GM18951 (cell line): ENCODE measurements around the gene RAX2.
"Not testable (repeated sequence)": the region's sequence is repeated elsewhere in the genome, so short reads cannot be mapped to it uniquely, and the experiment has no call there.

Experiments used
- POLR2A ChIP-seq: IDR thresholded peaks from 4 replicates; pipeline ENCODE4 v1.6.1; 2011; ENCODE audit warnings: mild to moderate bottlenecking; ENCODE audit not compliant: insufficient read length, insufficient read depth; ENCODE audit errors: extremely low read depth
- in situ Hi-C: fragments of 300-500 bp; cut with MboI; formaldehyde crosslinking; loops from one replicate; pipeline ENCODE4 v1.12.0; 2022; ENCODE audit warnings: low sequenced_read_pairs, mixed read lengths, inconsistent platforms; ENCODE audit not compliant: unreplicated experiment

The RAX2 gene

DNA sequence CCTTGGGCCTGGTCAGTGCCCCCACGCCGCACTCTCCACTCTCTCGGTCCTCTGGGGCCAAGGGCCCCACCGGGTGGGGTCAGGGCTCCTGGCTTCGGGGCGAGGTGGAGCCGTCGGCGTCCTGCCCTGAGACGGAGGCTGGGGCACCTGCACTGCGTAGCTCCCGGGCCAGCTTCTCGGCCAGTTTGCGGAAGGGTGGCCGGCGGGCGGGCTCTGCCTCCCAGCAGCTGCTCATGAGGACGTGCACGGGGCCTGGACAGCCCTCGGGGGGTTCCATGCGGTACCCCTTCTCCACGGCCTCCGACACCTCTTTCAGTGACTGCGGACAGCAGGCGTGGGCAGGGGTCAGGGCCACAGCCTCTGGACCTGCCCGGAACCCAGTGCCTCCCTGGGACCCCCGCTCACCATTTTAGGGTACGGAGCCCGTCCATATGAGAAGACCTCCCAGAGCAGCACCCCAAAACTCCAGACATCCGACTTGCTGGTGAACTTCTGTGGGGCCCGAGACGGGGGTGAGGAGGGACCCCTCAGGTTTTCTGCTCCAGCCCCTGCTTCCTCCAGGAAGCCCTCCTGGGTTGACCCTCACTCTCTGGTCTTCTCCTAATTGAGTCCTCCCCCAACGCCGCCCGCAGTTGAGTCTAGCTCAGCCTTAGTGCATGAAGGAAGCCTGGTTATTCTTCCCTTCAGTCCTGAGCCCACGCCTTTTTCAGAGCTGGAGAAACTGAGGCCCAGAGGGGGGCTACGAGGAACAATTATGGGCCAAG, 6.3 kb upstream of the RAX2 start:
- TF ChIP-seq POLR2A = no peak
- in situ Hi-C loops = no loop called here

DNA sequence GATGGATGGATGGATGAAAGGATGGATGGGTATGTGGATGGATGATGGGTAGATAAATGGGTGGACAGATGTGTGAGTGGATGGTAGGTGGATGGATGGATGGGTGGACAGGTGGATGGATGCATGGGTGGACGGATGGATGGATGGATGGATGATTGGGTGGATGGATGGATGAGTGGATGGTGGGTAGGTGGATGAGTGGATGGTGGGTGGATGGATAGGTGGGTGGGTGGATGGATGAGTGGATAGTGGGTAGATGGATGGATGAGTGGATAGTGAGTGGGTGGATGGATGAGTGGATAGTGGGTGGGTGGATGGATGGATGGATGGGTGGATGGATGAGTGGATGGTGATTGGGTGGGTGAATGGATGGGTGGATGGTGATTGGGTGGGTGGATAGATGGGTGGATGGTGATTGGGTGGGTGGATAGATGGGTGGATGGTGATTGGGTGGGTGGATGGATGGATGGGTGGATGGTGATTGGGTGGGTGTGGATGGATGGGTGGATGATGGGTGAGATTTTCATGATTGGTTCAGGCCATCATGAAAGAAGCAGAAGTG, 4.5 kb upstream of the RAX2 start:
- TF ChIP-seq POLR2A = no peak
- in situ Hi-C loops = no loop called here

DNA sequence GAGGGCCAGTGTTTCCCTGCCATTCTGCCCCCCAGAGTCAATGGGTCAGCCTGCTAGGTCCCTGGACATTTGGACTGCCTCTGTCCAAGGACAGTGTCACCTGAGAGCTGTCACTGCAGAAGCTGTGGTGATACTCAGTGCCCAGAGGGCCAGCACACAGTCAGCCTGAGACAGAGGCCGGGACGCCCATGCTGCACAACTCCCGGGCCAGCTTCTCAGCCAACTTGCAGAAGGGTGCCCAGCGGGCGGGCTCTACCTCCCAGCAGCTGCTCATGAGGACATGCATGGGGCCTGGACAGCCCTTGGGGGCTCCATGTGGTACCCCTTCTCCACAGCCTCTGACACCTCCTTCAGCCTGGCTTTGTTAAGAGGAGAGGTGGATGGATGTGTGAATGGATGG, 3.8 kb upstream of the RAX2 start:
- in situ Hi-C loops = no loop called here
- TF ChIP-seq POLR2A = no peak

DNA sequence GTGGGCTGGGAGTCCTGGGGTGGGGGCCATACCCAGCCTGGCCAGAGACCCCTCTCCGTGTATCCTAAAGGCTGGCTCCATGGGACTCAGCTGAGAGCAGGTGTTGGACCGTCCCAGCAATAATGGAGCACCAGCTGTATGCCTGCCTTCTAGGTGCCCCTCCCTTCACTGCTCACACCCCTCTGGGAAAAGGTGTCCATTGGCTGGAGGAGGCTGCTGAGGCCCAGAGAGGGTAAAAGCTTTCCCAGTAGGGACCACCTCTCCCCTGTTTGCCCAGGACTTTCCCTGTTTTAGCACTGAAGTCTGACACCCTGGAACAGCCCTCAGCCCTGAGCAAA, 3.3 kb upstream of the RAX2 start:
- no peak for TF ChIP-seq POLR2A
- in situ Hi-C loops = no loop called here

DNA sequence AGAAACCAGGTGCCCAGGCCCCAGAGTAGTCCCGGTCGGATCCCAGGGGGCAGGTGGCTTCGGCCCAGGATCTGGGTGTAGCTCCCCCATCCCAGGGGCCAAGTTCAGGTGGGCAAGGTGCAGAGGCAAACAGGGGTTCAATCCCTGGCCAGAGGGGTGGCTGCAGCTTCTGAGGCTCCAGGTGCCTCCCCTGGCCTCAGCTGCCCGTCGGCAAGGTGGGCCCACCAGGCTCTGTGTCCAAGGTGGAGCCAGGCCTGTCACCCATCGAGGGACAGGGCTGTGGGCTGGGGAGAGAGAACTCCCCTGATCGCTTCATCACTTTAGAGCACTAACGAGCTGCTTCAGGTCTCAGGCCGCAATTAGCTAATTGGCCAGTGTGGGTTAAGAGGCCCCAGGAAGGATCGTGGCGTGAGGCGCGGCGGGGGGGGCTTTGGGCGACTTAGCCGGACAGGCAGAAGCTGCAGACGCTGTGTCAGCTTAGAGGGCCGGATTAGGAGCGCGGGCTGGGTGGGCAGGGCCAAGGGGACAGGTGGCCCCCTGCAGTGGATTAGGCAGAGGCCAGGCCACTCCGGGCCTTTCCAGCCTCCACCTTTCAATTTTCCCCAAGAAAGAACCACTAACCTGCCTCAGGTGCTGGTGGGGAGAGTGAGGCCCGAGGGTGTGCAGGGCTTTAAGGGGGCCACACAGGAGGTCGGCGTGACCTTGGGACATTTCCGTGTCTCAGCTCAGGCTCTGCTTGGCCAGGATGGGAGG, 2.8 kb upstream of the RAX2 start:
- TF ChIP-seq POLR2A = no peak
- in situ Hi-C loops = no loop called here

DNA sequence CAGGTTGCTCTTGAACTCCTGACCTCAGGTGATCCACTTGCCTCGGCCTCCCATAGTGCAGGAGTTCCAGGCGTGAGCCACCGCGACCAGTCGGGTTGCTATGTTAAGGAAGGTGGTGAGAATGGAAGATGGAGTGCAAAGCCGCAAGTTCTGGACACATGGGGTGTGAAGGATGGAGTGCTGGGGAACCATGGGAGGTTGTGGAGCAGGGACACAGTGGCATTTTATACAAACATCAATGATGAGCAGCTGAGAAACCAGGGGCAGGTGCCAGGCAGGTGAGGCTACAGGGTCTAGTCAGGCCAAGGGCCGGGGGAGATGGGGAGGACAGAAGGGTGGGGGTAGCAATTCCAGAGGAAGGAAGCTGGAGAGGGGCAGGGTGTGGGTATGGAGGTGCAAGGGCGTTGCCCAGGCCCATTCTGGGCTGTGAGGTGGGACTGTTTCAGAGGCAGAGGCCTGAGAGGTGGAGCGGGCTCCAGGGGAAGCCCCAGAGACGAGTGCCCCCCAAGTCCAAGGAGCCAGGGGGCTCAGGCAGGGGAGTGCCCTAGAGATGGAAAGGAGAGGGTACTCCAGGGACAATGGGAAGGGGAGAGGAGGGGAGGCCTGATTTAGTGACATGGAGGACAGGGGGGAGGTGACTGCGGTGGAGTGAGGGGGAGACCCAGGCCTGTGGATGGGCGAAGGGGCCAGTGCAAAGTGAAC, 1.9 kb upstream of the RAX2 start:
- no peak for TF ChIP-seq POLR2A
- in situ Hi-C loops = no loop called here

DNA sequence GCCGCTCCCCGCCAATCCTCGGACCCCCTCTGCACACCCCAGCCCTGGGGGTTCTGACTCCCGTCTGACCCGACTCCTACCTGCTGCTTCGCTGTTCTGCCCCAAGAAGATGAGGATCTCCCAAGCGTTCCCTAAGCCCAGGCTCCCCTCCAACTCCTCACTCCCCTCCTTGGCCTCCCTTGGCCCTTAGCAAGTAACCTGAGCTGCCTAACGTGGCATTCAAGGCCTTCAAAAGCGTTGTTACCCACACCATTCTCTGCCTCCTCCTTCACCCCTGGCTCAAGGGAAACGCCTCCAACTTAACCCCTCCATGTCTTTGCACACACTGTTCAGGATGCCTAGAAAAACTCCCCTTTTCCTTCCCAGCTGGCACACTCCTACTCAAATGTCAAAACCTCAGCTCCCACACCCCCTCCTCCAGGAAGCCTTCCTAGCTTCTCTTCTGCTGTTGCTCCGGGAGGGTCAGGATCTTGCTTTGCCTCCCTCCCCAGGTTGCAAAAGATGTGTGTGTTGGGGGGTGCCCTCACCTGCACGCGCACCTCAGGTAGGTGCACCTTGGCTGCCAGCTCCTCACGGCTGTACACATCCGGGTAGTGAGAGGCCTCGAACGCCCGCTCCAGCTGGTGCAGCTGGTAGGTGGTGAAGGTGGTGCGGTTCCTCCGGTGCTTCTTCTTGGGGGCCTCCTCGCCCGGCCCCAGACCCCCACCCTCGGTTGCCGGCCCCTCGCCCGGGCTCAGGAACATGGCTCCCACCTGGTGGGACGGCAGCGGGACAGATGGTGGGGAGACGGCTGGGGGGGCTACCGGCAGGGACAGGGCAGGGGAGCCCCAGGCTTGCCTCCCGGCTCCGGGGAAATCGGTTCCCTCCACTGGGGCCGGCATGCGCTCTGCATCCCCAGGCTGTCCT, 775 bp downstream of the RAX2 start:
- no peak for TF ChIP-seq POLR2A
- in situ Hi-C loops = no loop called here

DNA sequence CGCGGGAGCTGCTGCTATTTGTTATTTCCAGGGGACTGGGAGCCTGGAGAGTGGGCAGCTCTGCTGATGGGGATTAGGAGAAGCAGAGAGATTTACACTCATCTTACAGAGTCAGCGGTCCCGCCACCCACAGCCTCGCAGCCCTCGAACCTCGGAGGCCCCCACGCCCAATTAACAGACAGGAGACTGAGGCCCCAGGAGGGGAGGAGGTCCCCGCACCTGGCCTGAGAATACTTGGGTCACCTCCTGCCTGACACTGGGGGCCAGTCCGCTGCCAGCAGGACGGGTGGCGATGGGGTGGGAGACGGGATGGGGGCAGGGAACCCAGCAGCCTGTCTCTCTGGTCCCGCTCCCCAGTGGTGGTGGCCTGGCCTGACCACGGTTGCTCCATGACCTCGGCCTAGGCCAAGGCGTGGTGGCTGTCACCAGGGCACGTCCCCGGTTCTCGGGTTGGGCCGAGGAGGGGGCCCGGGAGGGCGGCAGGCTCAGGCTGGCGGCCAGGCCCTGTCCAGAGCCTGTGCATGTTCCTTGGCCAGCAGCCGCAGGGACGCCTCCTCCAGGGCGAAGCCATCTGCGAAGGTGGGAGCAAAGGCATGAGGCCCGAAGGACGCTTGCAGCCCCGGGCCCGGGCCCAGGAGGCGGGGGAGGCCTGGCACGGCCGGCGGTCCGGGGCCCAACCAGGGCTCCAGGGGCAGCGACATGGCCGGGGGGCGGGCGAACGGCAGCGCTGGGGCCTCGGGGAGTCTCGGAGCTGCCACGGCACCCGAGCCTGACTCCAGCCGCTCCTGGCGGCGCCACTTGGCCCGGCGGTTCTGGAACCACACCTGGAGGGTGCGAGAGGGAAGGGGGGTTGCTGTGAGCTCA, 1.7 kb downstream of the RAX2 start:
- TF ChIP-seq POLR2A = peak; percentile 13
- in situ Hi-C loops = no loop called here

DNA sequence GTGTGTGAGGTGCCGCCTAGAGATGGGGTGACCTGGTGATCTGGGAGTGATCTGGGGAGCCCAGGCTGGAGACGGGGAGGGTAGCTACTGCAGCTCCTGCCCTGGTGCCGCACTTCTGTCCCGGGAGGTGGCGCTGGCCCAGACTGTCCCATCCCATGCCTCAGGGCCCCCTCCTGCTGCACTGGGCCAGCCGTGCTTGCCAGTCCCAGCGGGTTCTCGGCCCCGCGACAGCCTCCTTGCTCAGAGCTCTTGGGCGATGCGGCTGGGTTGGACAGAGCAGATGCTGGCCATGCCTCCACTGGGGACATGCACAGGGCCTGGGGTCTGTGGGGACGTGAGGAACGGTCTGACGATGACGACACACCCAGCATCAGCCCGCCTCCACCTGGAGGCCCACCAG, 2.5 kb downstream of the RAX2 start:
- no peak for TF ChIP-seq POLR2A
- in situ Hi-C loops = no loop called here

DNA sequence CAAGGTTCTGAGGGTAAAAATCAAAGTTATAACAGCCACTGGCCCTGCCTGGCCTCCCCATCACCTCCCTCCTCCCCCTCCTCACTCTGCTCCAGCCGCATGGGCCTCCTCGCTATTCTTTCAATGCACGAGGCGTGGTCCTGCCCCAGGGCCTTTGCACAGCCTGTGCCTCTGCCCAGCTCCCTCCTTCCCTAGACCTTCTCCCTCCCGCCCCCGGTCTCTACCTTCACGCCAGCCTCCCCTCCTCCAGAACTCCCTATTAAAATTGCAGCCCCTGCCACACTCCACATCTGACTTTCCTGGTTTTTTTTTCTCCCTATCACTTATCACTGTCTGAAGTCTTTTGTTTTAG, 3.3 kb downstream of the RAX2 start:
- TF ChIP-seq POLR2A = no peak
- in situ Hi-C loops = no loop called here

DNA sequence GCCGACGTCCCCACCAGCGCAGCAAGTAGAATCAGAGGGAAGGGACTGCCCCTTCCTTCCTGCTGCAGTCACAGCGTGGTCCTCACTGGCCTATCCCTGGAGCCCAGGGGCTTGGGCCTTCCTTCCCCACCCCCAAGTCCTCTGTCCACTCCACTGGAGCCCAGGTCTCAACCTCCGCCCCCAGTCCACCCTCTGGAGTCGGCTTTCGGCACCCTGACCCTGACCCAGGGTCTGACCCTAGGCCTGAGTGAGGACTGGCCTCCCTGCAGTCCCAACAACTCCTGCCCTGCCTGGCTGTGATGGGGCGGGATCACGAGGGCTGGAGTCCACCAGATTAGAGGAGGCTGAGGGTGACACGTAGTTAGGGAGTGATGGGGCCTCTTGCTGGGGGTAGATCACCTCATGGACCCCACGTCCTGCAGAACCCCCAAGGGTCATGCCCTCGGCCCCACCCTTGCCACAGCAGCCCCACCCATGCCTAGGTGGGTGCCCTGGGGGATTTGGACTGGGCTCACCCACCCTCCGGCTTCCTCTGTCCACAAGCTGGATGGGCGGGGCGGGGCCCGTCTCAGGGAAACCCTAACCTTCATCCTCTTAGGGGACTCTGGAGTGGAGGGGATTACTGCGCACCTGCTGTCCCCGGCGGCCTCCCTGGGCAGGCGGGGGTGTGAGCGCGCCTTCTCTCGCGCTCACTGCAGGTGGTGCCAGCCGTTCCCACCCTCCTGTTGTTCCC, 3.8 kb downstream of the RAX2 start:
- no peak for TF ChIP-seq POLR2A
- in situ Hi-C loops = no loop called here

DNA sequence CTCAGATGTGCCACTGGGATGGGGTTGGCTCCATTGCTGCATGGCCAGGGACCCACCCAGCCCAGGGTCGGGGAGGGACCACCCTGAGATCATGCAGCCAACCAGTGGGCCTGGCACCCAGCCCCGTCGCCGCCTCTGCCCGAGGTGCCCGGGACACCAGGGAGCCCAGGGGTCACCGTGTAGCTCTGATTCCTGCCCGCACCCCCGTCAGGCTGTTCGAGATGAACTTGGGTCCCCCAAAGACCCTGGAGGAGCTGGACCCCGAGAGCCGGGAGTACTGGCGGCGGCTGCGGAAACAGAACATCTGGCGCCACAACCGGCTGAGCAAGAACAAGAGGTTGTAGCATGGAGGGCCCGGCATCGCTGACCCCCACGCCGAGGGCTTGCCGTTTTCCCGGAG, 5.0 kb downstream of the RAX2 start:
- no peak for TF ChIP-seq POLR2A
- in situ Hi-C loops = no loop called here

DNA sequence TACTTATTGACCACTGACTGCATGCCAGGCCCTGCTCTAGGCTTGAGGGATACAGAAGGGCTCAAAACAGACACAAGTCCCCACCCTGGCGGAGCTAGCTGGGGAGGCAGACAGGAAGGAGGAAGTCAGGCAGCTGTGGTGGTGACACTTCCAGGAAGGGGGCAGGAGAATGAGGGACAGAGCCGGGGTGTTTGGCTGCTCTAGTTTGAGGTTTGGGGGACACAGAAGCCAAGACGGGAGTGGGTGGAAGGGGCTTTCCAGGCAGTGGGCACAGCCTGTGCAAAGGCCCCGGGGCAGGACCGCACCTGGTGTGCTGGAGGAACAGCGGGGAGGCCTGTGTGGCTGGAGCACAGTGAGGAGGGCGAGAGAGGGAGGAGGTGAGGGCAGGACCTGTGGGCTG, 5.5 kb downstream of the RAX2 start:
- in situ Hi-C loops = no loop called here
- no peak for TF ChIP-seq POLR2A

DNA sequence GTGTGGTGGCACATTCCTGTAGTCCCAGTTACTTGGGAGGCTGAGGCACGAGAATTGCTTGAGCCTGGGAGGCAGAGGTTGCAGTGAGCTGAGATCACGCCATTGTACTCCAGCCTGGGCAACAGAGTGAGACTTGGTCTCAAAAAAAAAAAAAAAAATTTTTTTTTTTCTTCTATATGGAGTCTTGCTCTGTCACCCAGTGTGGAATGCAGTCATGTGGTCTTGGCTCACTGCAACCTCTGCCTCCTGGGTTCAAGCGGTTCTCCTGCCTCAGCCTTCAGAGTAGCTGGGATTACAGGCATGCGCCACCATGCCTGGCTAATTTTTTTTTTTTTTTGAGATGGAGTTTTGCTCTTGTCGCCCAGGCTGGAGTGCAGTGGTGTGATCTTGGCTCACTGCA, 6.3 kb downstream of the RAX2 start:
- in situ Hi-C loops = not testable (repeated sequence)
